GM12878 (cell line): ENCODE measurements around the gene COL25A1.

ENCODE experiments used
- EP300 ChIP-seq, 2 experiments: fragments of 150-350 bp in 1 of 2; IDR thresholded peaks; 2 replicates each; pipeline ENCODE4 v1.6.1; 2011 to 2012; ENCODE audit warnings: low read depth in 2 of 2, low read length in 2 of 2, borderline replicate concordance in 1 of 2, improper control_type of control experiment in 1 of 2, inconsistent platforms in 1 of 2; ENCODE audit not compliant: control insufficient read depth in 1 of 2
- POLR2A ChIP-seq: IDR thresholded peaks from 2 replicates; pipeline ENCODE4 v1.6.1; 2011; ENCODE audit warnings: low read depth, mild to moderate bottlenecking, low read length
- TARDBP ChIP-seq: IDR thresholded peaks from 2 replicates; pipeline ENCODE4 v1.6.1; 2016; ENCODE audit warnings: borderline replicate concordance
- ZNF622 ChIP-seq: fragments of 450-650 bp; IDR thresholded peaks from 2 replicates; pipeline ENCODE4 v1.6.1; 2017; ENCODE audit warnings: mild to moderate bottlenecking, inconsistent platforms
- ZNF687 ChIP-seq: fragments of 450-650 bp; IDR thresholded peaks from 2 replicates; pipeline ENCODE4 v1.6.1; 2017; ENCODE audit warnings: mild to moderate bottlenecking, moderate library complexity
- TF ChIP-seq, protein P1 (sequence below): IDR thresholded peaks from 2 replicates; pipeline ENCODE4 v1.6.1; 2012; ENCODE audit warnings: low read depth, low read length, improper control_type of control experiment
- TF ChIP-seq, protein P2 (sequence below): fragments of 450-650 bp; IDR thresholded peaks from 2 replicates; pipeline ENCODE4 v1.6.1; 2016; ENCODE audit warnings: mild to moderate bottlenecking

DNA sequence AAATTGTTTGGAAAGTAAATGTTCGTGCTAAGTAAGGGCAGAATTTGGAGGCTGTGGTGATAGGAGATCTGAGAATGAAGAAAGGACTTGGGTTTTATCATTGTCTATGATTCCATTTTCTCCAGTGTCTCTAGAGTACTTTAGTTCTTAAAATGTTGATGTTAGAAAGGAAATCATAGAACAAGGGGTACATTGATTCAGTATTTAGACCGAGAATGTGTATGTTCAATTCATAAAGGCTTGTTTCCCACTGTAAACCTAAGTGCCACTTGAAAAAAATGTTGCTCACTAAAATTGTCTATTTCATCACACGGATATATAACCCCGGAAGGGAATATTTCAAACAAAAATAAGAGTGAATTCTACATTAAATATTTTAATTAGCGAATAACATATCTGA, 380.3 kb downstream of the COL25A1 start:
- TF ChIP-seq TARDBP: no peak
- no peak for TF ChIP-seq POLR2A
- TF ChIP-seq EP300 (IDR thresholded peaks at IDR 0.05; ENCODE audit: borderline replicate concordance in 1 of 2, control insufficient read depth in 1 of 2, low read depth in 2 of 2, low read length in 2 of 2): no peak
- TF ChIP-seq, protein P1, sequence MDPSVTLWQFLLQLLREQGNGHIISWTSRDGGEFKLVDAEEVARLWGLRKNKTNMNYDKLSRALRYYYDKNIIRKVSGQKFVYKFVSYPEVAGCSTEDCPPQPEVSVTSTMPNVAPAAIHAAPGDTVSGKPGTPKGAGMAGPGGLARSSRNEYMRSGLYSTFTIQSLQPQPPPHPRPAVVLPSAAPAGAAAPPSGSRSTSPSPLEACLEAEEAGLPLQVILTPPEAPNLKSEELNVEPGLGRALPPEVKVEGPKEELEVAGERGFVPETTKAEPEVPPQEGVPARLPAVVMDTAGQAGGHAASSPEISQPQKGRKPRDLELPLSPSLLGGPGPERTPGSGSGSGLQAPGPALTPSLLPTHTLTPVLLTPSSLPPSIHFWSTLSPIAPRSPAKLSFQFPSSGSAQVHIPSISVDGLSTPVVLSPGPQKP: no peak
- TF ChIP-seq, protein P2, sequence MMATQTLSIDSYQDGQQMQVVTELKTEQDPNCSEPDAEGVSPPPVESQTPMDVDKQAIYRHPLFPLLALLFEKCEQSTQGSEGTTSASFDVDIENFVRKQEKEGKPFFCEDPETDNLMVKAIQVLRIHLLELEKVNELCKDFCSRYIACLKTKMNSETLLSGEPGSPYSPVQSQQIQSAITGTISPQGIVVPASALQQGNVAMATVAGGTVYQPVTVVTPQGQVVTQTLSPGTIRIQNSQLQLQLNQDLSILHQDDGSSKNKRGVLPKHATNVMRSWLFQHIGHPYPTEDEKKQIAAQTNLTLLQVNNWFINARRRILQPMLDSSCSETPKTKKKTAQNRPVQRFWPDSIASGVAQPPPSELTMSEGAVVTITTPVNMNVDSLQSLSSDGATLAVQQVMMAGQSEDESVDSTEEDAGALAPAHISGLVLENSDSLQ: no peak
- TF ChIP-seq ZNF622: no peak
- TF ChIP-seq ZNF687: no peak
